PC-9 (cell line): ENCODE measurements around the gene GSX1. TPM values are rescaled to one million over a fixed set of nuclear protein-coding genes. Genes with fewer than 3 reads are reported as not detected.

Experiments
- BruUV-seq: library from RNA; stranded (reverse); fragments of 400-500 nt; replicated peaks from 2 replicates; lab custom pipeline; 2021; lab: Mats Ljungman, UMichigan
- CTCF ChIA-PET: fragments of 300-600 bp; sonication (Branson Sonifier 250); formaldehyde crosslinking; loops from one replicate; lab custom pipeline; 2022; ENCODE audit warnings: antibody characterized with exemption; lab: Charles Lee
- POLR2A ChIA-PET: fragments of 300-600 bp; sonication (Branson Sonifier 250); formaldehyde crosslinking; loops from one replicate; lab custom pipeline; 2022; ENCODE audit warnings: antibody characterized with exemption; ENCODE audit not compliant: unreplicated experiment; lab: Charles Lee
- DNase-seq, 2 experiments: peaks; one replicate each; pipeline versions ENCODE4 v3.0.0 to v3.0.0-alpha.2; 2015 to 2022; ENCODE audit warnings: mixed read lengths in 1 of 2
- H2AFZ ChIP-seq: fragments of 200-600 bp; sonication (generic); 2 replicates; pipeline ENCODE4 v1.8.1; 2017; ENCODE audit warnings: antibody characterized with exemption
- H3F3A ChIP-seq: fragments of 200-600 bp; sonication (generic); 2 replicates; pipeline ENCODE4 v1.8.1; 2017; ENCODE audit warnings: antibody characterized with exemption, mild to moderate bottlenecking, low read depth; ENCODE audit not compliant: insufficient read depth
- H3K27ac ChIP-seq: fragments of 200-600 bp; sonication (generic); 2 replicates; pipeline ENCODE4 v1.6.1; 2016; ENCODE audit warnings: mixed run types
- H3K27me3 ChIP-seq: fragments of 200-600 bp; sonication (generic); 2 replicates; pipeline ENCODE4 v1.6.1; 2016; ENCODE audit warnings: low read depth, mixed run types; ENCODE audit not compliant: insufficient read depth
- H3K36me3 ChIP-seq: fragments of 200-600 bp; sonication (generic); 2 replicates; pipeline ENCODE4 v1.6.1; 2016; ENCODE audit warnings: low read depth, mixed run types
- H3K4me1 ChIP-seq: fragments of 200-600 bp; sonication (generic); replicated peaks from 2 replicates; pipeline ENCODE4 v1.6.1; 2016; ENCODE audit warnings: mixed run types; ENCODE audit not compliant: insufficient read depth
- H3K4me2 ChIP-seq: fragments of 200-600 bp; sonication (generic); 2 replicates; pipeline ENCODE4 v1.6.1; 2017; ENCODE audit warnings: mixed run types
- H3K4me3 ChIP-seq: fragments of 200-600 bp; sonication (generic); 2 replicates; pipeline ENCODE4 v1.6.1; 2016; ENCODE audit warnings: mixed run types
- H3K79me2 ChIP-seq: fragments of 200-600 bp; sonication (generic); 2 replicates; pipeline ENCODE4 v1.6.1; 2017; ENCODE audit warnings: low read depth, mixed run types
- H3K9me2 ChIP-seq: fragments of 200-600 bp; sonication (generic); 2 replicates; pipeline ENCODE4 v1.8.1; 2017; ENCODE audit warnings: mild to moderate bottlenecking; ENCODE audit not compliant: insufficient read depth
- H3K9me3 ChIP-seq: fragments of 200-600 bp; sonication (generic); 2 replicates; pipeline ENCODE4 v1.8.1; 2016; ENCODE audit warnings: low read depth; ENCODE audit not compliant: insufficient read depth
- H4K20me1 ChIP-seq: fragments of 200-600 bp; sonication (generic); 2 replicates; pipeline ENCODE4 v1.8.1; 2017; ENCODE audit not compliant: insufficient read depth
- CTCF ChIP-seq: fragments of 200-600 bp; sonication (generic); conservative IDR thresholded peaks from 2 replicates; pipeline ENCODE4 v1.6.1; 2017; ENCODE audit warnings: mixed run types, antibody characterized with exemption, mild to moderate bottlenecking, moderate library complexity
- EZH2 ChIP-seq: fragments of 200-600 bp; sonication (generic); IDR thresholded peaks from 2 replicates; pipeline ENCODE4 v1.8.0; 2017; ENCODE audit warnings: antibody characterized with exemption, low read depth
- intact Hi-C: fragments of 100-400 bp; cut with micrococcal nuclease; formaldehyde crosslinking; loops from one replicate; pipeline ENCODE4 v1.10.0; 2022; ENCODE audit not compliant: unreplicated experiment
- total RNA-seq: library from RNA; stranded (reverse); gene quantifications from 2 replicates; pipeline ENCODE4 v1.2.3, GENCODE V29; 2021

The GSX1 gene
- total RNA-seq, 1 experiment from 2014 or later: not detected

GRCh38 chr13:27839809-27840467 lies 47.7 kb downstream of the GSX1 start:
- Histone ChIP-seq H3K4me1 (peaks cover 25% of the 10 kb centered on the region), H4K20me1 (no peaks in the 10 kb centered on the region), H3K27me3 (0 out of 2 replicates have a peak, but pooled peaks cover 8% of the 10 kb centered on the region), H2AFZ (peak overlapping the region; percentile 50; the same call in 1 of the 2 replicates), H3K4me3 (0 out of 2 replicates have a peak overlapping the region, but pooled peaks have one; percentile 14), H3F3A (peaks cover 11% of the 10 kb centered on the region), H3K9me2 (no peaks in the 10 kb centered on the region), H3K79me2 (no peaks in the 10 kb centered on the region), H3K9me3 (no peaks in the 10 kb centered on the region), H3K27ac (peak overlapping the region; percentile 86), H3K36me3 (no peaks in the 10 kb centered on the region), H3K4me2 (peak overlapping the region; percentile 48)
- DNase-seq: peak in 1 of 2 experiments; percentile 67
- ChIA-PET CTCF (no interaction called here), POLR2A (no interaction called here)
- BruUV-seq: no TSS peak
- TF ChIP-seq EZH2: no peak
- TF ChIP-seq CTCF: 0 out of 2 replicates have a peak, but pooled peaks have one; percentile 42
- intact Hi-C loops: no loop called here

GRCh38 chr13:27842571-27842970 lies 50.3 kb downstream of the GSX1 start:
- H3K9me2 ChIP-seq: no peaks in the 10 kb centered on the region
- BruUV-seq: no TSS peak
- peaks cover 11% of the 10 kb centered on the region for H3F3A ChIP-seq
- CTCF ChIA-PET: no interaction called here
- H3K4me3 ChIP-seq: no peak overlapping the region
- no peak for DNase-seq
- H3K9me3 ChIP-seq: no peaks in the 10 kb centered on the region
- no peak overlapping the region for H3K4me2 ChIP-seq
- H3K79me2 ChIP-seq: no peaks in the 10 kb centered on the region
- no peaks in the 10 kb centered on the region for H3K36me3 ChIP-seq
- H3K27ac ChIP-seq: no peak overlapping the region
- no peaks in the 10 kb centered on the region for H3K27me3 ChIP-seq
- POLR2A ChIA-PET: no interaction called here
- no peaks in the 10 kb centered on the region for H4K20me1 ChIP-seq
- peaks cover 25% of the 10 kb centered on the region for H3K4me1 ChIP-seq
- intact Hi-C loops: no loop called here
- H2AFZ ChIP-seq: no peak overlapping the region
- TF ChIP-seq EZH2: no peak
- no peak for TF ChIP-seq CTCF

Other genes starting within 250 kb of the GSX1 start
- 7.0 and 7.1 TPM in 2 replicates for gene LNX2, start 172.0 kb upstream of the GSX1 start, total RNA-seq
- 104 and 119 TPM in 2 replicates for gene POLR1D, start 170.6 kb upstream of the GSX1 start, total RNA-seq
- not detected in 2 replicates for gene PDX1, start 127.5 kb downstream of the GSX1 start, total RNA-seq
- gene CDX2, start 176.8 kb downstream of the GSX1 start, total RNA-seq: not detected in 2 replicates
- not detected in 2 replicates for gene URAD, start 196.2 kb downstream of the GSX1 start, total RNA-seq